GM19455 (cell line): ENCODE results near the gene TMEM132A.
"Not testable (repeated sequence)": the region's sequence is repeated elsewhere in the genome, so short reads cannot be mapped to it uniquely, and the experiment has no call there.

ENCODE experiments used
- ATAC-seq: cut with Tn5 transposase; IDR thresholded peaks from one replicate; pipeline ENCODE4 v1.9.1; 2021; ENCODE audit not compliant: unreplicated experiment

TMEM132A gene

GRCh38 chr11:60954421-60954820 is 30.2 kb downstream of the TMEM132A start:
- ATAC-seq = no peak

- no peak for ATAC-seq
These were observed 31.3 kb downstream of the TMEM132A start for GRCh38 chr11:60955571-60955970.

GRCh38 chr11:60957188-60957587 is 32.9 kb downstream of the TMEM132A start:
- no peak for ATAC-seq

GRCh38 chr11:60959431-60959830 is 35.2 kb downstream of the TMEM132A start:
- no peak for ATAC-seq

- ATAC-seq = no peak
These were observed 36.1 kb downstream of the TMEM132A start for GRCh38 chr11:60960405-60960804.

- no peak for ATAC-seq
These were observed 40.5 kb downstream of the TMEM132A start for GRCh38 chr11:60964801-60965200.

- no peak for ATAC-seq
These were observed 42.6 kb downstream of the TMEM132A start for GRCh38 chr11:60966890-60967289.

- no peak for ATAC-seq
These were observed 44.0 kb downstream of the TMEM132A start for GRCh38 chr11:60968223-60968622.

- no peak for ATAC-seq
These were observed 46.1 kb downstream of the TMEM132A start for GRCh38 chr11:60970369-60970774.

GRCh38 chr11:60970890-60971289 is 46.6 kb downstream of the TMEM132A start:
- ATAC-seq = no peak

GRCh38 chr11:60971520-60971919 is 47.3 kb downstream of the TMEM132A start, which contains the start of gene CD6:
CD6 (plus strand) TSS chr11:60971680; CDS start chr11:60971866, 186 bp downstream.
- no peak for ATAC-seq

GRCh38 chr11:60972182-60973030 is 48.1 kb downstream of the TMEM132A start:
- ATAC-seq = no peak

- ATAC-seq = no peak
These were observed 49.4 kb downstream of the TMEM132A start for GRCh38 chr11:60973699-60974098.

GRCh38 chr11:60974316-60974715 is 50.1 kb downstream of the TMEM132A start:
- not testable (repeated sequence) for ATAC-seq

- ATAC-seq = no peak
These were observed 50.5 kb downstream of the TMEM132A start for GRCh38 chr11:60974726-60975125.

- ATAC-seq = no peak
These were observed 53.0 kb downstream of the TMEM132A start for GRCh38 chr11:60977224-60977623.

- no peak for ATAC-seq
These were observed 53.6 kb downstream of the TMEM132A start for GRCh38 chr11:60977836-60978235.

GRCh38 chr11:60978546-60979380 is 54.5 kb downstream of the TMEM132A start:
- ATAC-seq = no peak

GRCh38 chr11:60981515-60981914 is 57.3 kb downstream of the TMEM132A start:
- no peak for ATAC-seq

- ATAC-seq = no peak
These were observed 57.9 kb downstream of the TMEM132A start for GRCh38 chr11:60982184-60982583.

- no peak for ATAC-seq
These were observed 59.9 kb downstream of the TMEM132A start for GRCh38 chr11:60984149-60984548.

- no peak for ATAC-seq
These were observed 60.4 kb downstream of the TMEM132A start for GRCh38 chr11:60984636-60985035.
